HEK293 (cell line): ENCODE measurements around the gene NDUFS2.

ENCODE experiments used
- CTCF ChIA-PET: fragments of 350-600 bp; formaldehyde crosslinking; extraction: SDS; loops from one replicate; lab custom pipeline; 2021; ENCODE audit warnings: antibody characterized with exemption; lab: Yijun Ruan, JAX
- POLR2A ChIA-PET: fragments of 300-600 bp; formaldehyde crosslinking; extraction: SDS; loops from one replicate; lab custom pipeline; 2020; ENCODE audit warnings: antibody characterized with exemption, inconsistent platforms; lab: Yijun Ruan, JAX
- H3K27ac ChIP-seq: fragments of 200-500 bp; sonication (Bioruptor generic); 2 replicates; pipeline ENCODE4 v1.5.1; 2014; ENCODE audit warnings: low read depth, low read length, control low read depth, inconsistent platforms; ENCODE audit errors: extremely low read depth
- H3K36me3 ChIP-seq, 2 experiments: fragments of 200-500 bp in 1 of 2; sonication (Bioruptor generic) in 1 of 2; 1 replicate in 1 of 2; 2 replicates in 1 of 2; pipeline ENCODE4 v1.5.1; 2014 to 2017; ENCODE audit warnings: inconsistent platforms in 2 of 2, low read length in 2 of 2; ENCODE audit not compliant: control insufficient read depth in 2 of 2, insufficient read depth in 1 of 2
- H3K4me1 ChIP-seq: fragments of 200-500 bp; sonication (Bioruptor generic); 2 replicates; pipeline ENCODE4 v1.5.1; 2014; ENCODE audit warnings: mild to moderate bottlenecking, low read length, inconsistent platforms; ENCODE audit not compliant: control insufficient read depth, insufficient read depth
- H3K4me3 ChIP-seq: 2 replicates; pipeline ENCODE4 v1.5.1; 2011; ENCODE audit warnings: low read depth, mild to moderate bottlenecking, control low read depth, low read length, moderate library complexity
- H3K9me3 ChIP-seq: fragments of 200-500 bp; sonication (Bioruptor generic); 2 replicates; pipeline ENCODE4 v1.5.1; 2014; ENCODE audit warnings: low read depth, low read length, inconsistent platforms; ENCODE audit not compliant: control insufficient read depth, insufficient read depth
- BCL11A ChIP-seq: fragments of 450-650 bp; formaldehyde crosslinking; IDR thresholded peaks from 2 replicates; pipeline ENCODE4 v1.5.1; 2016; ENCODE audit warnings: low read depth, missing biosample characterization, missing genetic modification characterization
- GLI4 ChIP-seq: fragments of 450-650 bp; formaldehyde crosslinking; IDR thresholded peaks from 2 replicates; pipeline ENCODE4 v1.5.1; 2016; ENCODE audit warnings: missing biosample characterization, missing genetic modification characterization
- HOXC10 ChIP-seq: sonication (generic); formaldehyde crosslinking; IDR thresholded peaks from 2 replicates; pipeline ENCODE4 v1.8.1; 2023; ENCODE audit warnings: mild to moderate bottlenecking, missing genetic modification reagents
- TCF7L2 ChIP-seq: IDR thresholded peaks from 2 replicates; pipeline ENCODE4 v1.6.1; 2011; ENCODE audit warnings: low read depth, mild to moderate bottlenecking, inconsistent platforms, low read length, moderate library complexity, borderline replicate concordance
- WT1 ChIP-seq: fragments of 450-650 bp; formaldehyde crosslinking; IDR thresholded peaks from 2 replicates; pipeline ENCODE4 v1.5.1; 2016; ENCODE audit warnings: missing biosample characterization, missing genetic modification characterization
- ZBTB48 ChIP-seq: fragments of 450-650 bp; formaldehyde crosslinking; IDR thresholded peaks from 2 replicates; pipeline ENCODE4 v1.5.1; 2016; ENCODE audit warnings: missing biosample characterization, missing genetic modification characterization
- ZEB2 ChIP-seq: fragments of 450-650 bp; formaldehyde crosslinking; IDR thresholded peaks from 2 replicates; pipeline ENCODE4 v1.5.1; 2016; ENCODE audit warnings: missing biosample characterization, missing genetic modification characterization
- ZFP37 ChIP-seq: fragments of 450-650 bp; formaldehyde crosslinking; IDR thresholded peaks from 2 replicates; pipeline ENCODE4 v1.5.1; 2016; ENCODE audit warnings: missing biosample characterization, missing genetic modification characterization
- ZNF280D ChIP-seq: fragments of 450-650 bp; formaldehyde crosslinking; IDR thresholded peaks from 2 replicates; pipeline ENCODE4 v1.5.1; 2016; ENCODE audit warnings: missing biosample characterization, missing genetic modification characterization
- ZNF292 ChIP-seq: fragments of 450-650 bp; formaldehyde crosslinking; IDR thresholded peaks from 2 replicates; pipeline ENCODE4 v1.5.1; 2016; ENCODE audit warnings: low read depth, missing biosample characterization, missing genetic modification characterization, borderline replicate concordance
- ZNF391 ChIP-seq: fragments of 450-650 bp; formaldehyde crosslinking; IDR thresholded peaks from 2 replicates; pipeline ENCODE4 v1.5.1; 2016; ENCODE audit warnings: low read depth, missing biosample characterization, missing genetic modification characterization, borderline replicate concordance
- ZNF449 ChIP-seq: fragments of 450-650 bp; formaldehyde crosslinking; IDR thresholded peaks from 2 replicates; pipeline ENCODE4 v1.5.1; 2017; ENCODE audit warnings: missing biosample characterization, mild to moderate bottlenecking, missing genetic modification characterization, moderate library complexity
- ZNF473 ChIP-seq: fragments of 450-650 bp; formaldehyde crosslinking; IDR thresholded peaks from 2 replicates; pipeline ENCODE4 v1.5.1; 2017; ENCODE audit warnings: missing biosample characterization, missing genetic modification characterization
- ZNF501 ChIP-seq: fragments of 450-650 bp; formaldehyde crosslinking; IDR thresholded peaks from 2 replicates; pipeline ENCODE4 v1.5.1; 2016; ENCODE audit warnings: missing biosample characterization, missing genetic modification characterization
- ZNF530 ChIP-seq: fragments of 450-650 bp; formaldehyde crosslinking; IDR thresholded peaks from 2 replicates; pipeline ENCODE4 v1.5.1; 2016; ENCODE audit warnings: low read depth, missing biosample characterization, missing genetic modification characterization
- ZNF585B ChIP-seq: fragments of 450-650 bp; formaldehyde crosslinking; IDR thresholded peaks from 2 replicates; pipeline ENCODE4 v1.5.1; 2016; ENCODE audit warnings: missing biosample characterization, missing genetic modification characterization
- ZNF610 ChIP-seq: fragments of 450-650 bp; formaldehyde crosslinking; IDR thresholded peaks from 2 replicates; pipeline ENCODE4 v1.5.1; 2016; ENCODE audit warnings: missing biosample characterization, missing genetic modification characterization, borderline replicate concordance
- ZNF660 ChIP-seq: fragments of 450-650 bp; IDR thresholded peaks from 2 replicates; pipeline ENCODE4 v1.5.1; 2018; ENCODE audit warnings: missing biosample characterization, mild to moderate bottlenecking, missing genetic modification characterization
- ZNF677 ChIP-seq: fragments of 450-650 bp; IDR thresholded peaks from 2 replicates; pipeline ENCODE4 v1.5.0; 2018; ENCODE audit warnings: missing biosample characterization, mild to moderate bottlenecking, missing genetic modification characterization, moderate library complexity
- ZNF701 ChIP-seq: fragments of 450-650 bp; formaldehyde crosslinking; IDR thresholded peaks from 2 replicates; pipeline ENCODE4 v1.5.1; 2016; ENCODE audit warnings: missing biosample characterization, missing genetic modification characterization
- ZNF785 ChIP-seq: fragments of 450-650 bp; formaldehyde crosslinking; IDR thresholded peaks from 2 replicates; pipeline ENCODE4 v1.5.1; 2016; ENCODE audit warnings: missing biosample characterization, missing genetic modification characterization
- ZNF791 ChIP-seq: fragments of 450-650 bp; formaldehyde crosslinking; IDR thresholded peaks from 2 replicates; pipeline ENCODE4 v1.5.1; 2016; ENCODE audit warnings: missing biosample characterization, missing genetic modification characterization
- TF ChIP-seq, protein P1 (sequence below): fragments of 450-650 bp; formaldehyde crosslinking; IDR thresholded peaks from 2 replicates; pipeline ENCODE4 v1.5.1; 2017; ENCODE audit warnings: missing biosample characterization, missing genetic modification characterization
- TF ChIP-seq, protein P2 (sequence below): fragments of 450-650 bp; formaldehyde crosslinking; IDR thresholded peaks from 2 replicates; pipeline ENCODE4 v1.5.1; 2016; ENCODE audit warnings: missing biosample characterization, missing genetic modification characterization

The NDUFS2 gene

GRCh38 chr1:161206411-161207140, 4.4 kb downstream of the NDUFS2 start (continued):
- TF ChIP-seq ZNF473 (tag by site-specific recombination) (no peak), ZNF610 (tag by site-specific recombination) (no peak), ZNF701 (tag by site-specific recombination) (no peak), ZNF280D (no peak), GLI4 (tag by site-specific recombination) (no peak)
- TF ChIP-seq, protein P1, sequence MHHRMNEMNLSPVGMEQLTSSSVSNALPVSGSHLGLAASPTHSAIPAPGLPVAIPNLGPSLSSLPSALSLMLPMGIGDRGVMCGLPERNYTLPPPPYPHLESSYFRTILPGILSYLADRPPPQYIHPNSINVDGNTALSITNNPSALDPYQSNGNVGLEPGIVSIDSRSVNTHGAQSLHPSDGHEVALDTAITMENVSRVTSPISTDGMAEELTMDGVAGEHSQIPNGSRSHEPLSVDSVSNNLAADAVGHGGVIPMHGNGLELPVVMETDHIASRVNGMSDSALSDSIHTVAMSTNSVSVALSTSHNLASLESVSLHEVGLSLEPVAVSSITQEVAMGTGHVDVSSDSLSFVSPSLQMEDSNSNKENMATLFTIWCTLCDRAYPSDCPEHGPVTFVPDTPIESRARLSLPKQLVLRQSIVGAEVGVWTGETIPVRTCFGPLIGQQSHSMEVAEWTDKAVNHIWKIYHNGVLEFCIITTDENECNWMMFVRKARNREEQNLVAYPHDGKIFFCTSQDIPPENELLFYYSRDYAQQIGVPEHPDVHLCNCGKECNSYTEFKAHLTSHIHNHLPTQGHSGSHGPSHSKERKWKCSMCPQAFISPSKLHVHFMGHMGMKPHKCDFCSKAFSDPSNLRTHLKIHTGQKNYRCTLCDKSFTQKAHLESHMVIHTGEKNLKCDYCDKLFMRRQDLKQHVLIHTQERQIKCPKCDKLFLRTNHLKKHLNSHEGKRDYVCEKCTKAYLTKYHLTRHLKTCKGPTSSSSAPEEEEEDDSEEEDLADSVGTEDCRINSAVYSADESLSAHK (tag by site-specific recombination) = no peak

GRCh38 chr1:161207173-161207572, 5.0 kb downstream of the NDUFS2 start:
- Histone ChIP-seq H3K27ac (no peak overlapping the region), H3K36me3 (peaks cover 43 to 82% of the 10 kb centered on the region in 2 experiments), H3K4me3 (no peak overlapping the region), H3K4me1 (no peaks in the 10 kb centered on the region), H3K9me3 (no peaks in the 10 kb centered on the region)
- CTCF ChIA-PET = interaction anchor here (1.6 to 6.8 kb wide), 3 partner anchors 14 to 175 kb away, joined by 5 to 82 read pairs (median 31); partner anchors contain the start of genes APOA2 and TOMM40L
- TF ChIP-seq ZNF660 (tag by site-specific recombination) = no peak
- TF ChIP-seq ZNF391 (tag by site-specific recombination) = no peak
- TF ChIP-seq HOXC10 = no peak
- no peak for TF ChIP-seq ZEB2 (tag by site-specific recombination)
- TF ChIP-seq TCF7L2 = no peak
- TF ChIP-seq ZNF530 (tag by site-specific recombination) = no peak
- no peak for TF ChIP-seq ZNF791 (tag by site-specific recombination)
- no peak for TF ChIP-seq ZNF585B (tag by site-specific recombination)
- TF ChIP-seq ZNF501 (tag by site-specific recombination) = no peak
- no peak for TF ChIP-seq ZNF292 (tag by site-specific recombination)
- TF ChIP-seq, protein P2, sequence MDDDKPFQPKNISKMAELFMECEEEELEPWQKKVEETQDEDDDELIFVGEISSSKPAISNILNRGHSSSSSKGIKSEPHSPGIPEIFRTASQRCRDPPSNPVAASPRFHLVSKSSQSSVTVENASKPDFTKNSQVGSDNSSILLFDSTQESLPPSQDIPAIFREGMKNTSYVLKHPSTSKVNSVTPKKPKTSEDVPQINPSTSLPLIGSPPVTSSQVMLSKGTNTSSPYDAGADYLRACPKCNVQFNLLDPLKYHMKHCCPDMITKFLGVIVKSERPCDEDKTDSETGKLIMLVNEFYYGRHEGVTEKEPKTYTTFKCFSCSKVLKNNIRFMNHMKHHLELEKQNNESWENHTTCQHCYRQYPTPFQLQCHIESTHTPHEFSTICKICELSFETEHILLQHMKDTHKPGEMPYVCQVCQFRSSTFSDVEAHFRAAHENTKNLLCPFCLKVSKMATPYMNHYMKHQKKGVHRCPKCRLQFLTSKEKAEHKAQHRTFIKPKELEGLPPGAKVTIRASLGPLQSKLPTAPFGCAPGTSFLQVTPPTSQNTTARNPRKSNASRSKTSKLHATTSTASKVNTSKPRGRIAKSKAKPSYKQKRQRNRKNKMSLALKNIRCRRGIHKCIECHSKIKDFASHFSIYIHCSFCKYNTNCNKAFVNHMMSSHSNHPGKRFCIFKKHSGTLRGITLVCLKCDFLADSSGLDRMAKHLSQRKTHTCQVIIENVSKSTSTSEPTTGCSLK (tag by site-specific recombination) = no peak
- no peak for TF ChIP-seq ZNF785 (tag by site-specific recombination)
- no peak for TF ChIP-seq WT1 (tag by site-specific recombination)
- no peak for TF ChIP-seq ZNF449 (tag by site-specific recombination)
- no peak for TF ChIP-seq ZFP37 (tag by site-specific recombination)
- TF ChIP-seq ZNF677 (tag by site-specific recombination) = no peak
- no peak for TF ChIP-seq ZBTB48 (tag by site-specific recombination)
- no peak for TF ChIP-seq BCL11A
- POLR2A ChIA-PET = interaction anchor here (0.6 kb wide), 1 partner anchor 19 kb away, joined by 7 read pairs; the partner anchor contains the start of gene TOMM40L
